HG03095 (cell line): Measurements from ENCODE around the gene WNT1.
A peak's percentile ranks its signal among the peaks of the same experiment; 100 is the strongest.

ENCODE experiments used
- ATAC-seq: cut with Tn5 transposase; IDR thresholded peaks from one replicate; pipeline ENCODE4 v1.9.1; 2021; ENCODE audit warnings: moderate library complexity; ENCODE audit not compliant: unreplicated experiment

The WNT1 gene

DNA sequence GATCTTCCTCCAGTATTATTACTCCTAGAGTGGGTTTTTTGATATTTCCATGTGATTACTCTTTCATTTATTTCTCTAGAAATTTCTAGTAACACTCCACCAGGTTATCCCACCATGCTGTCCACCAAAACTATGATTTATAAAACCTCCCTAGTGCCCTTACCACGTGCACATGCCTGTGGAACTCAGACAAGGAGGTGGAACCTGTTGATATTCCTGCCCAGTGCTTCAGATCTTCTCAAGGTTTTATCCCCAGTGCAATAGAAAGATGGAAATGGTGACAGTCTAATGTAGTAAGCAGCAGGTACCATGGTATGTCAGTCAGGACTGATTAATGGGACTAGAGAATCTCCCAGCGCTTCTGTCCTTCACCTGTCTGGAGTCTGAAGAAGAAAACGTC lies 17.3 kb upstream of the WNT1 start:
- no peak for ATAC-seq

DNA sequence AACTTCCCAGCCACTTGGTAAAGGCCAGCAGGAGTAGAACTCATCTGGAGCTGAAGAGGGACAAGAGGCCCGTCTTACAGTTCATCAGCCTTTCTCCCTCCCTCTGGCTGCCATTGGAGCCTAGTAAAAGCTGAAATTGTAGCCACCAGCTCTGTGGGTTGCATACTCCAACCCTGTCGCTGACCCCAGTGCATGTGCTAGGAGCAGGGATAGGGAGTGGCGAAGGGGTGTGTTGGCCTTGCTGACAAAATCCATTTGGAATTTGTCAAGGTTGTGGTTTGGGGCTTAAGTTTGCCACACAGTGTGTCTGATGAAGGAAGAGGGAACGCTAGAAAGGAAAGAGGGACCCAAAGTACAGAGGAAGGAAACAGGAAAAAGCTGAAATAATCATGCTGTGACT lies 16.8 kb upstream of the WNT1 start:
- ATAC-seq: no peak

DNA sequence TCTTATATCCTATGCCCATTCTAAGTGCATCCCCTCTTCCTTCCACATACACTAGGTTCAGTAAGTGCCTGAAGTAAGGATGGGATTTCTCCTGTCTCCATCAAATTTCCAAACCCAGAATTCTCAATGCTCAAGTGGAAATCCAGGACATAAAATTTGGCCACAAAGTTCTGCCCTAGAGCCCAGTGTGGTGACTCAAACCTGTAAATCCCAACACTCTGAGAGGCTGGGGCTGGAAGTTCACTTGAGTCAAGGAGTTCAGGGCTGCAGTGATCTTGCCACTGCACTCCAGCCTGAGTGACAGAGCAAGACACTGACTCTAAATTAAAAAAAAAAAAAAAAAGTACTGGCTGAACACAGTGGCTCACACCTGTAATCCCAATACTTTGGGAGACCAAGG lies 16.3 kb upstream of the WNT1 start:
- no peak for ATAC-seq

DNA sequence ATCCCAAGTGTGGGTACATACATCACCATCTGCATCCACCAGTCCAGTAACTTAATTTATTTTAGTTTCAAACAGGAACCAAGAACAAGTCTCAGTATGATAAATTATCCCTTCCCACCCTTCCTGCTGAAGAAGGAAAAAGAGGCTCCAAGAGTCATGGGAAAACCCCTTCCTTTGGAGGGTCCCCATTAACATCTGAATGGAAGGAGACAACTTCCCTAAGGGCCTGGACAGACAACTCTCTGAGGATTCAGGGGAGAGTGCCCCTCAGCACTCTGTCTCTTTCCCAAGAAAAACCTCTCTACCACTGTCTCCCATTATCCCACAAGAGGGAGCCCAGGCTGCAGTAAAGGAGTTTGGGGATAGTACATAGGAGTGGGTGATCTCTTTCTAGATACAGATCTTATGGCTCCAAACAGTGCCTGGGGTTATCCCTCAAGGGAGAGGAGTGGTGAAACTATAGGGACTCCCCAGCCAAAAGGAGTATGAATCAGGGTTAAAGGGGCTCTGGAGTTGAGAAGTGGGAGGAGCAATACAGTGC lies 12.8 kb upstream of the WNT1 start:
- no peak for ATAC-seq

DNA sequence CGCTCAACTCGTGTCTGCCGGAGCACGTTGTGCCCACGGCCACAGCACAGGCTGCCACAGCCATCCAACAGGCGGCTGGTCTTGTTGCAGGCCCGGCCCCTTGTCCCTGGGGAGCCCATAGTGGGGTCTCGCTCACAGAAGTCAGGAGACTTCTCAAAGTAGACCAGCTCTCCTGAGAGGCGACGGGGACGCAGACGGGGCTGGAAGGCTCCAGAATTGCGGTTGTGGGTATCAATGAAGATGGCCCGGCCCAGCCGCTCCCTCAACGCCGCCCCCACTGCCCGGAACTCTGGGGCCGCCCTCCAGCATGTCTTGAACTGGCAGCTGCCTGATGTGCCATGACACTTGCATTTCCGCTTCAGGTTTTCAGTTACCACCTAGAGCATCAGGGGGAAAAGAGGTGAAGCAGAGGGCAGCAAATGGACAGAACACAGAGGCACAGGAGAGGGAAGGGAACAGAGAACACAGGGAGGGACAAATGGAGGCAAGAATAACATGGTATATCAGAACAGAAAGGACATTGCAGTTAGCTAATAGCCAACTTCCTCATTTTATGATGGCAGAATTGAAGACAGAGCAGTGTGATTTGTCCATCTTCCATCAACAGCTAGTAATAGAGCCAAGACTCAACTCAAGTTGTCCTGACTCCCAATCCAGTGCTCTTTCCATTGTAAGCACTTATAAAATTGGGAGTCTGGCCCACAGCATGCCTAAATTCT lies 11.8 kb upstream of the WNT1 start:
- ATAC-seq: no peak

DNA sequence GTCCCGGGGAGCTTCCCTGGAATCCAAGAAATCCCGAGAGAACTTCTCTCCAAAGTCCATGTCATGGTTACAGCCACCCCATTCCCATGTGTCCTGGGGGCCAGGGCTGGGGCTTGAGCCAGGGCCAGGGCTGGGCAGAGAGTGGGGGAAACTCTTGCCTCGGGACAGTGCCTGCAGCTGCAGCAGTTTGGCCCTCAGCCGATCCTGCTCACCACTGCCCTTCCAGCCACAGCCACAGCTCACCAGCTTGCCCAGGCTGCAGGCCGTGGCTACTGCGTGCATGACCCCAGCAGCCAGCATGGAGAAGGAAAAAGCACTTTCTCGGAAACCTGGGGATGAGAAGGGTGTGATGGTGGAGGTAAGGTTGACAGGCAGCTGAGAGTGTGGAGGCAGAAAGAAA lies 10.1 kb upstream of the WNT1 start:
- ATAC-seq: no peak

DNA sequence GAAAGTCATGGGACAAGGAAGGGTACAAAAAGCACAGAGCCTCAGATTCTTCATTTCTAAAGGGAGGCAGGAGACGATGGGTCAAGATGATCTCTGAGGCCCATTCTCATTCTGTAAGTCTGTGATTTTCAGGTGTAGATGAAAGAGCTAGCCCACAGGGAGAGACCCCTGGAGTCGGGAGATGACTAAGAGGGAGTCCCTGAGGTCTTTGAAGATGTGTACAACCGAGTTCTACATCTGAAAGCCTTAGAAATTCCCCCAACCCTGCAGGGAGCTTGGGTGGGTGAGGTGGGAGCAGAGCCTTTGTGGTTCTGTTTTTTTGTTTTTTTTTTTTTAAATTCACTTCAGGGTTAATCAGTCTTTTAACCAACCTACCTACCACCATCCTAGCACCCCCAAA lies 9.7 kb upstream of the WNT1 start:
- no peak for ATAC-seq

DNA sequence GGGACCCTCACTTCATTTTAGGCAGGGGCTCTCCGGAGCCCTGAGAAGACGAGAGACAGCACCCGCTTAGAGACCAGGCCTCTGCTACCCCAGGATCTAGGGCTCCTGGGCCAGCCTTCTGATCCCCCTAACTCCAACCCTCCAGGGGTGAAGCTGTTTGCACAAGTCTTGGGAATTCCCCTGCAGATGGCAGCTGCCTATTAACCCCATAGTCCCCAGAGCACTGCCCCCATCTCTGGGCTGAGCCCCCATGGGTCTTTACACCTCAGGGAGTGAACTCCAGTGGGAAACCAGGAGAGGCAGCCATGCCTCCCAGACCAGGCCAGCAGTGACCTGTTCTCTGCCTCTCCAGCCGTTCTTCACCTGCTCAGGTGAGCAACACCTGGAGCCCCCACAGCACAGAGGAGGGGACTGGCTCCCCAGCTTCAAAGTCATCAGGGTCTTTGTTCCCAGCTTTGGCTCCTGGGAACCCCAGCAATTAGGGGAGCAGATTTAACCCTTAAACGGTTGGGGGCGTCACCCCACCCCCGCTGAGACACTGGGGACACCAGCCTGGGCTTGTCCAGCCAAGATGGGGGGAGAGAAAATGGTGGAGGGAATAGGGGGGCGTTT lies 8.9 kb upstream of the WNT1 start:
- no peak for ATAC-seq

DNA sequence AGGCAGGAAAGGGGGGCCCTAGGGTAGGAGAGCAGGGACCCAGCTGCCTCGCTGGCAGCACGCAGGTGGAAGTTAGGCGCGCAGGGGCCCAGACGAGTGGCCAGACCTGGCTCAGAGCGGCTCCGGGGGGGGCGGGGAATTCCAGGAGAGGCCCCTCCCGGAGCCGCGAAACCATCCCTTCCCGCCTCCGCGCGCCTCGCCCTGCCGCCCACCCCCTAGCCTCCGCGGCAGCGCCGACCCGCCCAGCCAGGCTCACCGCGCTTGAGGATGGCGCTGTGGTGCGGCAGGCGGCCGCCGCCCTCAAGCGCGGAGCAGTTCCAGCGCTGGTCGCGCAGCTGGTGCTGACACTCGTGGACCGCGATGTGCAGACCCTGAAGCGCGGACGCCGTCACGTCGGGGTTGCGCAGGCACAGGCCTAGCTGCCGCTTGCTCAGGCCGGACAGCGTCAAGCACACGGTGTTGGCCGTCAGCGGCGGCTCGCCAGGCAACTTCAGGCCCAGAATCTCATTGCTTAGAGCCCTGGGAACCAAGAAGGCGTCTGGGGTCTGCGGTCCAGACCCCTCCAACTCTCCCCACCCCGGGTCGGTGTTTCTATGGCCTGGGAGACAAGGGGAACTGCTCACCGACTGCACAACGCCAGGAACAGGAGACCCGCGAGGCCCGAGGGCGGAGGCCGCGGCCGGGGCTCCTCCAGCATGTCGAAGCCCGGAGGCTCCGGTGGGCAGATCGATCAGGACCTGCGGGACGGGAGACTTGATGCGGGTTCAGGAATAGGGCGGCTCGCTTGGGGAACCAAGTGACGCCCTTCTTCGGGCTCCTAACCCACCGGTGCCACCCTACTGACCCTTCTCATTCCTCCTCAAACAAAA lies 8.1 kb upstream of the WNT1 start:
- no peak for ATAC-seq

DNA sequence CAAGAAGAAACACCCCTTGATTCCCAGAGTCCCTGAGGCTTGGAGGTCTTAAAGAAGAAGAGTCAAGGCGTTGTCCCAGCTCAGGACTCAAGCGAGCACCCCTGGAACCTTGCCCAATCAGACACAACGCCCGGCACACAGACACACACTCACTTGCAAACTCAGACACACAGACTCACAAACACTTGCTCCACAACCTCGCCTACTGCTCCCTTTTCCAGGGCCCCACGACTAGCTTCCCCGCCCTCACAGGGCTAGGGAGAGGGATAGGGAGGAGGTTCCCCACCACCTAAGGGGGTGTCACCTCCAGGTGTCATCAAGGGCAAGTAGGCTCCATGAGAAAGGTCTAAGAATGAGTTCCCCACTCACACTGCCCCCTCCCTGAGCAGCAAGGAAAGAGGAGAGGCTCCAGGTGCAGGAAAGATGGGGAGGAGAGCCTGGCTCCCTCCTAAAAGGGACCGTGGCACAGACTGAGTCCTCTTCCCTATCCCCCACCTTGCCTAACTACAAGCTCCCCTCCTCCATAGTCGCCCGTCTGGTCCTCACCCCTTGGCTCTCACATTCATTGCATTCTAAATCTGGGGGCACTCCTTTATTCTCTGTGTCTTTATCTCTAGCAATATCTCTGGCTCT lies 7.3 kb upstream of the WNT1 start:
- ATAC-seq: no peak

DNA sequence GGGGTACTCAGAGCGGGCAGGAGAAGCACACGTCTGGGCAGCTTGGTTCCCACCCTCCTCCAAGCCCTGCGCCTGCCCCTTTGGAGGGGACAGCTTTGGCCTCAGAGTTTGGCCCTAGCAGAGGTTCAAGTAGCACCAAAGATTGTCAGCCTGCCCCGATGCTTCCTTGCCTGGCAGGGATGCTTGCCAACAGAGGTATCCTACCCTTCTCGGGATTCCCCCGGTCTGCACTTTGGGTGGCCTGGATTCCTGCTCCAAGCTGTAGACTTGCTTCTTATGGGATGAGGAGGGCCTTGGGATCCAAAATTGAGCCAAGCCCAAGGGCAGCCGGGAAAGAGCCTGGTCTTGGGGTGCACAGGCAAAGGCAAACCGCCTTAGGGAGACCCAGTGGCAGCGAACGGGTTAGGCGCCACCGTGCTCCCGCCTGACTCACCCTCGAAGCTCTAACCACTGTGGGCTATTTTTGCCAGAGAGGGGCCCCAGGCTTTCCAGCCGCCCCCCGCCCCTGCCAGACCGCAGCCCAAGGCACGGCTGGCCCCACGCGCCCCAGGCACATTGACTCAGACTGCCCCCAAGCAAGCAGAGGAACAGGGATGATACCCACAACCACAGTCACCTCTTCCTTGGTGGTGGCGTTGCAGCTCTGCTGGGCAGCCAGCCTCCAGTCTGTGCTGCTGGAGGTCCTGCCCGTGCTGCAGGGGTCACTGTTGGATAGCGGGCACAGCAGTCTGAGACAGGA lies 5.7 kb upstream of the WNT1 start:
- ATAC-seq: no peak

DNA sequence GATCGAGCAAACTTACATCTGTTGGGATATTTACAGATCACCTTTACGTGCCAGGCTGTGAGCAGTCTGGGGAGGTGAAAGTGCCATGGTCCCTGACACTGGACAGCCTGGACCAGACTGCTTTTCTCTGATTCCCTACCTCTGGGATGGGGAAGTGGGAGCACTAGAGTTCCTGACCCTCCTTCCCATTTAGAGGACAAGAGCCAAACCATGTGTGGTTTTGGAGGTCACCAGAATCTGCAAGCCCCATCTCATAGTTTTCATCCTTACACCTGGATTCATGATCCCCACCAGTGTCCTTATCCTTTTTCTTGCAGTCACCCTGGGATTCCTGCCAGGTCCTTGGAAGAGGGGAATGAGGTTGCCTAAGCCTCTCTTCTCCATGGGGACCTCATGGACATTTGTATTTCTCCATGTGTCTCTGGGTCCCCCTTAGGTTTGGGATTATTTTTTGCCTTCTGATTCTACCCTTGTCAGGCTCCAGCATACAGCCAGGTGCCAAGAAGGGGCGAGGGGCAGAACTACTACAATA lies 5.1 kb upstream of the WNT1 start:
- ATAC-seq: no peak

DNA sequence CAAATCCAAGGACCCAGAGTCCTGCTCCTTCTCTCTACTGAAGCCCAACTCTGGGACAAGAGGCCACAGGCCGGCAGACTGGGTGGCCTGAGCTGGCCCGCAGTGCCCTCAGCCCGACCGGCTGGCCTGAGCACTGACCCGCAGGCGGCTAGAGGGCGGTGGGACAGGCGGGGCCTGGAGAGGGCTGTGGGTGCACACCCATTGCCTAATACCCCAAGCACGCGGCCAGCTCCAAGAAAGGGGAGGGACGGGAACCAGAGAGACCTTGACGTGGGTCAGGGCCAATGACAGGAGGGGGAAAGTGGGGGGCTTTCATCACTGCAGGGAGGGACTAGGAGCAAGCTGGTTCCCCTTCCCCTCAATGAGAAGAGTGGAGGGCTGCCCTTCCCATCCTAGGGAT lies 4.6 kb upstream of the WNT1 start:
- ATAC-seq: no peak

DNA sequence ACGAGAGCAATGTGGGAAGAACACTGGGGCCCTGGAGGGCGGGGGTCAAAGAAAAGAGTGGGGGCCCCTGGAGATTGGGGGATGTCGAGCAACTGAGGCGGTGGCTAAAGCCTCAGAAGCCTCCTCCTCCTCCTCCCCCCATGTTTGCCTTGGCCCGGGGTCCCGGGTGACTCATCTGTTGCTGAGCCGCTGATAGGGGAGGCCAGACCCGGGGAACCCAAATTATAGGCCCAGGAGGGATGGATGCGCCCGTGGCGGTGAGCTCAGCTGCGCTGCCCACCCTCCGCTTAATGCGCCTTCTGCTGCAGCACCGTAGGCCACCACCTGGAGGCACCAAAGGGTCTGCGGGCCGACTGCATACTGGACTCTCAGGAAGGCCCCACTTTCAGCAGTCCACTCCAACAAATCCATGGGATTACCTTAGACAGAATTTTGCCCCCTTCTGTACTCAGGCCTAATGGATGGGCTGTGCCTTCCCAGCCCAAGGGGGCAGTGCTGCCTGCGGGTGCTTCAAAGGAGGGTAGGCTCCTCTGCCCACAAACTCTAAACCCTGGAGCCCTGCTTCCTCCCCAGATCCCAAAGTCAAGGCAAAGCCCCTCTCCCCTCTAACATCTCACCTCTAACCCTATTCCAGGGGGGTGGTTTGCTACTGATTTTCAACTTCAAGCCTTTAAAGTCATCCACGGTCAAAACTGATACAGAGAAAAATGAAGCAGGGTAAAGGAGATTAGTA lies 4.0 kb upstream of the WNT1 start:
- no peak for ATAC-seq

DNA sequence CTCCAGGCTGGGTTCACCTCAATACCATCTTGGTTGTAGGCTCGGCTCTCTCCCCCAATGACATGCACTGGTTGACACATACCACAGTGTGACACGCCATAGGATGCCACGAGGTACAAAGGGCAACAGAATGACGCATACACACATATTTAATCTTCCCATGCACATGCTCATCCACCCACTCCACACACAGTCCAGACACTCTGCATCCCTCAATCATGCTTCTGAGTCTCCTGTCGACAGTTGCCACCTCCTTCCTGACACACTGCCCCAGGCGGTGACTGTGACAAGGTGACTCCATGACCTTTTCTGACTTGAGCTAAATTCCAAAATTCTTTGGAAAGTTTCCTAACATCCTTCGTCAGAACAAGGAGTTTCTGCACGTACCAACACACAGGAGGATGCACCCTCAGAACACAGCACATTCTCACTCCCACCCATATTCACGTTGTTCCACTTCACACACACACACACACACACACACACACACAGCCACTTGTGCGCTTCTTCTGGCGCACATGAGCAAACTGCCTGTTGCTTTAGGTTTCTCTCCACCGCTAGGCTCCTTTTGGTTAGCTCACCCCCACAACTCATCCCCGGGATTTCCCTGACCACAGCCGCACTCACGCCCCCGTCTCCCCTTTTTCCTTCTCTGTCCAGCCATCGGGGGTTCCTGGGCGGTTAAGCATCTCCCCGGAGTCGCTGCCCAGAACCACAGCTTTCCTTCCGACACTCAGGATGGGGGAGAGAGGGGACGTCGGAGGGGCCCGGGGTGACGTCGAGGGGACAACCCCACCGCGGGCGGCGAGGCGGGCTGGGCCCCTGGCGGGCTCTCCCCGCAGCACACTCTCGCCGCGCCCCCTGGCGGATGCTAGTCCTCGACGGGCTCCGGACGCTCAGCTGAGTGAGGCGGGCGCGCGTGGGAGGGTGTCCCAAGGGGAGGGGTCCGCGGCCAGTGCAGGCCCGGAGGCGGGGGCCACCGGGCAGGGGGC lies 536 bp upstream of the WNT1 start:
- ATAC-seq: peak; percentile 57

DNA sequence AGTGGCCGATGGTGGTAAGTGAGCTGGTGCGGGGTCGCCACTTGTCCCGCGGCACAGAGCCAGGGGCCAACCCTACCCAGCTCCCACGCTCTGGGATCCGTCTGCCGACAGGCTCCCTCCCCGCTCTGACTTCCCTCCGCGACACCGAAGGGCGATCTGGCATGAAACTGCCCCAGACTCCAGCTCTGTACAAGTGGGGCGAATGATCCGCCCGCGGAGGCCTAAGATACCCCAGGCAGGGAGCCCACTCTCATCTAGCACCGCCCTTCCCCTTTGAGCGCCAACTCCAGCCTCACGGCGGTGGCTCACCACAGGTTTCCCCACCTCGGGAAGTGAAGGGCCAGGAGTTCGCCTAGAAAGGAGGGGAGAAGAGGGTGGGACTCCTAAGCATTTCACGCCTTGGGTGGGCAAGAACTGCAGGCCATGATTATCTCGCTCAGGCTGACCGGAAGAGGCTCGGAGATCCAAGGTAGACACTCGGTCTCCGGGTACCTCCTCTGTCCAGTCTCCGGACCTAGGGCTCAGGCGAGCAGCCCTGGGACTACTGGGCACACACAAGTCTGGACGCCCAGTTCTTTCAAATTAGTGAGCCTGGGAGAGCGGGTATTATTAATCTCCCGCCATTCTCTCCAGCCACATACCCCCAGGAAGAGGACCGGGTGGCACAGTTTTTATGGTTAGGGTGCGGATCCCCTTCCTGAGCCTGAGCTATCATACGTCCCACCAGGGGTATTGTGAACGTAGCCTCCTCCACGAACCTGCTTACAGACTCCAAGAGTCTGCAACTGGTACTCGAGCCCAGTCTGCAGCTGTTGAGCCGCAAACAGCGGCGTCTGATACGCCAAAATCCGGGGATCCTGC lies 849 bp downstream of the WNT1 start:
- ATAC-seq: no peak

DNA sequence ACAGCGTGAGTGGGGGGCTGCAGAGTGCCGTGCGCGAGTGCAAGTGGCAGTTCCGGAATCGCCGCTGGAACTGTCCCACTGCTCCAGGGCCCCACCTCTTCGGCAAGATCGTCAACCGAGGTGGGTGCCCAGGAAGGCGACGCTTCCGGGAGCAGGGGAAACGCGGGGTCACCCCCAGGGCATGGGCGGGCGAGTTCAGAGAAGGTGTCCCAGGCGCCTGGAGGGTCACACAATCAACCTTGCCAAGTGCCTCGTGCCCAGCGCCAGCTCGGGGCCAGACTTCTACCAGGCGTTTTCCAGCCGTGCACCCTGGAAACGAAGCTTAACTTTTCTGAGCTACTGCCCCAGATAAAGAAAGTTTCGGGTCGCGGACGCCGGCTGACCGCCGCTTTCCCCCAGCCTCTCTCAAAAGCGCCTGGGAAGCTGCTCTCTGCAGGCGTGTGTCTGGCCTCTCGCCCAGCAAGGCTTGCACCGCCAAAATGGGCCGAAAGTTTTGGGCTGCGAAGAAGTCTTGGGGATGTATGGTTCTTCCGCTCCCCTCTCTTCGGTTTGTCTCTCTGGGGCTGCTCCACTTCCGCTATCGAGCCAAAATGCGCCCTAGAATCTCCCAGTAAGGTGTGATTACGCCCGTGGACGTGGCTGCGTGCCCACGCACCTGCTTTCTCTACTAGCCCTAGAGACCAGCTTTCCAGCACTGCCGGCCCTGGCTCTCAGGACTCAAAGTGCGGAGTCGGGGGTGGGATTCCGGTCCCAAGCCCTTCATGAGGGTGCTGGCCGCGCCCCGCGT lies 1.7 kb downstream of the WNT1 start:
- no peak for ATAC-seq
